Stimulated activated CD4-positive, alpha-beta T cell treated with anti-CD3 and anti-CD28 coated beads, Interleukin-4, amount 100 ng/mL, for 48 hours (primary cell): ENCODE measurements around the gene AZIN2.

Experiments used
- DNase-seq, 2 donors: peaks; one replicate each; pipeline ENCODE4 v3.0.0-alpha.2; 2020; ENCODE audit warnings: low read depth in 2 of 2

Gene AZIN2

GRCh38 chr1:33152685-33153432 is 71.9 kb downstream of the AZIN2 start:
- no peak for DNase-seq

DNA sequence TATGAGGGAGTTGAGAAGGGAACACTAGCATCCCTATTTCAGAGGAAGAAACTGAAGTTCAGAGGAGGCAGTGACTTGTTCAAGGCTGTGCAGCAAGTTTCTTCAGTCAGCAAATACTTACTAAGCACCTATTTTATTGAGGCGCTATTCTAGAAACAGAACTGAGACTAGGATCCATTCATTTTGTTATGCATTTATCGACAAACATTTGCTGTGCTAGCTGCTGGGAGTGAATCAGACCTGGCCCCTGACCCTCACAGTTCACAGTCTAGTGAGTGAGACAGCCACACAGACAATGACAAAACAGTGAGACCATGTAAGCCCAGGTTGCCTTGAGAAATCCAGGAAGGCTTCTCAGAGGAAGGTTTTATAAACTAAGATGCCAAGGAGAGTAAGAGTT is 72.7 kb downstream of the AZIN2 start:
- DNase-seq = no peak

DNA sequence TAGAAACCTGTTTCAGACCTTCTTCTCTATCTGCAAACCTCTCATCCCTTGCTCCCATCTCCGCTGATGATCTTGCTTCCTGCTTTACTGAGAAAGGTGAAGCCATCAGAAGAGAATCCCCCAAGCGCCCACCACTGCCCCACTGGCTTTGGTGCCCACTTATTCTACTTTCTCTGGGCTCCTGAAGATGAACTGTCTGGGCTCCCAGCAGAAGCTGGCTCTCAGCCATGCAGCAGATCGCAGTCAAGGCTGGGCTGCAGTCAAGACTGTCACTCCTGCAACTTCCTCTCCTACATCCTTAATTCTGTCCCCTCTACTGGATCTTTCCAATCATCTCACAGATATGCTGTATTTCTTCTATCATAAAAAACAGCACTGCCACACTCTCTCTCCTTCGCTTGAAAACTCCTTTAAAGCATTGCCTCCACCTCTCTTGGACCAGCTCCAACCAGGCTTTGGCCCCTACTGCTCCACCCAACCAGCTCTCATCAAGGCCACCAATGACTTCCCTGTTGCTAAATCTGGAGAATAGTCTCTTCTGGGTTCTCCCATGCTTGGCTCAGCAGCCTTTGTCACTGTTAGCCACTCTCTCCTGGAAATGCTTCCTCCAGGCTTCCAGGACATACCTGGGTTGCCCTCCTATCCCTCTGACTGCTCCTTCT is 75.1 kb downstream of the AZIN2 start:
- no peak for DNase-seq

DNA sequence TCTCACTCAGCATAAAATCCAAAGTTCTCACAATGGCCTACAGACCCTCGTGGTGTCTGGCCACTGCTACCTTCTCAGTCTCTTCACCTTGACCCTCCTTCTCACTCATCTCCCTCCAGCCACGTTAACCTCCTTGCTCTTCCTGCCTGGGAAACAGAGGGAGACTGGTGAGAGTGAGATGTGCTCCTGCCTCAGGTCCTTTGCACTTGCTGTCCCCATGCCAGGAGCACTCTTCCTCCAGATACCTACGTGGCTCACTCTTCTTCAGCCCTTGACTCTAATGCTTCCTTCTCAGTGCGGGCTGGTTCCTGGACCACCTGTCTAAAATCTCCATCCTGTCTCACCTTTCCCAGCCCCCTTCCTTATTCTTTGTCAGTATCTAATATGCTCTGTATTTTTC is 76.2 kb downstream of the AZIN2 start:
- no peak for DNase-seq

DNA sequence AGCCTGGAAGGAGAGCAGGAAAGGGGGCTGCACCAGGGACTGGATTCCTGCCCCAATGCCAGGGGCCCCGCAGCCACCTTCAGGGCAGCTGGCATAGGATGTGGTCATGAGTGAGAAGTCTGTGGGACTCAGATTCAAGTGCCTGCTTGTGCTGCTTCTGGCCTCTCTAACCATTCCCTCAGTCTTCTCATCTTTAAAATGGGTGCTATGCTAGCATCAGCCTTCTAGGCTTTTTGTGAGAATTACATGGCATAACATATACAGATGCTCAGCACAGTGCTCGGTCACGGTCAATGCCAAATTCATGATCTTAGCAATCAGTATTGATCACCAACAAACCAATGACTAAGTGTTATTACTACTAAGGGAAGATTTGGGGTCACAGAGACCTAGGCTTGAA is 77.4 kb downstream of the AZIN2 start:
- no peak for DNase-seq

DNA sequence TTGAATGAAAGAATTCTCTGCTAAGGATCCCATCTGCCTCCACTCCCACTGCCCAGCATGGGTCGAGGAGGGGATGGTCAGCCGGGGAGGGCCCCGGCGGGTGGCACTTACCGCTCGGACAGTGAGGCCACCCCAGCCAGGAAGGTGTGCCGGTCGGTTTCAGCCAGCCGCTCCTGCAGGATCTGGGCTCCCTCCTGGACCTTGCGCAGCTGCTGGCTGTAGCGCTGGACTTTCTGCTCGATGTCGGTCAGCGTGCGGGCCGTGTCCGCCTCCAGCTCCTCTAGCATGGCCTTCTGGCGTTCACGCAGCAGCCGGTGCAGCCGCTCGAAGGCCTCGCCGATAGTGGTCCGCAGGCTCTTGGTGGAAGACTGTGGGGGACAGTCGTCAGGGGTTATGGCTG is 78.6 kb downstream of the AZIN2 start:
- DNase-seq = no peak

DNA sequence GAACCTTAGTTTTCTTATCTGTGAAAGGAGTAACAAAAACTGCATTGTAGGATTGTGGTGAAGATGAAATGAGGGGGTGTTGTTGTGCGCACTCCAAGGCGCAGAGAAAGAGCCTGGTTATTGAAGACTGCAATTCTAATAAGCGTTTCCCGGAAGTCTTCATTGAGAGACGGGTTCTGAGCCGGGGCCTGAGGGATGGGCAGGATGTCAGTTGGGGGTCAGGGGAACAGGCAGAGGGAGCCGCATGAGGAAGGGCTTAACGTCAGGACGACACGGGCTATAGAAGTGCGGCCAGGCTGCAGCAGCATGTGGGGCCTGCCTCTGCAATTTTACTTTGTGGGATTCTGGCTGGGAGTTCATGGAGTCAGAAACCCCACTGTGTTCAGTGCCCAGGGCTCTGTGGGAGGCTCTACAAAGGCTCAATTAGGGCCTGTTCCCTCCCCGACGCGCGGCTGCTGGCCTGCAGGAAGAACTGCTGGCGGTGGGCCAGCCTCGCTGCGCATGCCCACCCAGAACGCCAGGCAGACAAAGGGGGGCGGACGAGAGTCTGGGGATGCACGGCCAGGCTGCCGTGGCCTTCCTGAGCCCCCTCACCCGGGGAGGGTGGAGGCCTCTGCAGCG is 80.2 kb downstream of the AZIN2 start:
- DNase-seq = no peak

GRCh38 chr1:33162141-33162540 is 81.2 kb downstream of the AZIN2 start:
- DNase-seq = no peak

DNA sequence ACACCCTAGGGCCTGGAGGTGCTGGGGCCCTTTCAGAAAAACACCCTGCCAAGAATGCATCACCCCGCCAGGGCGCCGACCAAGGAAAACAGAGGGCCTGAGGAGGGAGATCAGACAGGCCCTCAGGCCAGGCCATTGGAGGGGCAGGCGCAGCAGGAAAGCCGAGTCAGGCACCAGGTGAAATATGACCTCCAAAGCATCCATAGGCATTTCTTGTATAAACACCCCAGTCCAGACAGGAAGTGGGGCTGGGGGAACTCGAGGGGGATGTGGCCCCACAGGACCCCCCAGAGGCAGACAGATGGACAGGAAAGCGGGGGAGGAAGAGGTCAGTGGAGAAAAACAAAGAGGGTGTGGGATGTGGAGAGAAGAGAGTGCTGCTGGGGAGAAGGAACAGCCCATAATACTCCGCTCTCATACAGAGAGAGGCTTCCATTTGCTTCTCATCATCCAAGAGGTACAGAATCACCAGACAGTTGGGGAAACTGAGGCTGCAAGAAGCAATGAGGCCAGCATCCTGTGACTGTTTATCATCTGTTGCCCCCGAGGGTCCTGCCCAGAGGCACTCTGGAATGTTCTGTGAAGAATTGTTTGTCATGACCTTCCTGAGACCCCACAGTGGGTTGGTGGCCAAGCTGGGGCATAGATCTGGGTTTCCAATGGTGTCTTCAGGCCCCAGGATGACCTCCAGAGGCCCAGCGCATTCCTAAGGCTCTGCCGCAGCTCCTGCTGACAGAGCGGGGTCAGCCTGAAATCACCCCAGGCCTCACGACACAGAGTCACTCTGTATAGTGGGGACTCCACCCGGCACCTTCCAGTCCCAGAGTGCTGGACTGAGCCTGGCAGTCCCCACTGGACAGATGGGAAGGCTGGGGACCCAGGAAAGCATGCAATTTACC is 82.9 kb downstream of the AZIN2 start:
- no peak for DNase-seq

GRCh38 chr1:33165209-33165608 is 84.3 kb downstream of the AZIN2 start:
- no peak for DNase-seq

GRCh38 chr1:33165809-33166208 is 84.9 kb downstream of the AZIN2 start:
- no peak for DNase-seq

- no peak for DNase-seq
Observed at GRCh38 chr1:33167650-33168447, 86.9 kb downstream of the AZIN2 start.

DNA sequence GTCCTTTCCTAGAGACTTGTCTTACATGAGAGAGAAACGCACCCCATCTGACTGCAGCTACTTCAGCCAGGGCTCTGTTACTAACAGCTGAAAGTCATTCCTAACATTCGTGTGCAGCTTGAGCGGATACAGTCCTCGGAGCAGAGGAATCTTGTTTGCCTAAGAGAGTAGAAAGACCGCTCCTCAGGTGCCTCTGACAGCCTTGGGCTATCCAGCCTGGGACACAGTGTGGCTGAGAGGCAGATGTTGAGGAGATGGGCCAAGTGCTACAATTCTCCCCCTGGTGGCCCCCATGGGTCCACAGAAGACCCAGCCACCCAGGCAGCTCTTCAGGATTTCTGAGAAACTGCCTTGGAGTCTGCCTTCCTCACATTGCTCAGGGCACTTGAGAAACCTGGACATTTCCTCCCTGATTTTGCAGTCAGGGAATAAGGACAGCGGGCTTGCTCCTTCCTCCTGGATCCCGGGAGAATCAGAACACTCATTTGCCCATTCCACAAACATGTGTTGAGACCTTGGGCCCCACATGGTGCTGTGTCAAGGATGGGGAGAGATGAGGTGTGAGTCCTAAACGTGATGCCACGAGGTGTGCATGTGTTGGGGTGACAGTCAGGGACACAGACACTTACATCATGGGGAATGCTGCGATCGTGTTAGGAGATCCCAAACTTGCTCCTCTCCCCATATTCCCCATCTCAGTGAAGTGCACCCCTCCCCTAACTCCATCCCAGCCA is 87.8 kb downstream of the AZIN2 start:
- no peak for DNase-seq

GRCh38 chr1:33169290-33170055 is 88.5 kb downstream of the AZIN2 start:
- DNase-seq = no peak
